Upper lobe of right lung (tissue), 1 donor: ENCODE data around the gene PTPN7. TPM values are rescaled to one million over a fixed set of nuclear protein-coding genes. Genes with fewer than 3 reads are reported as not detected.

Experiments
- ATAC-seq: fragments of 200-7000 bp; cut with Tn5 transposase; one replicate; pipeline ENCODE4 v1.9.1; 2020; ENCODE audit warnings: mild to moderate bottlenecking, moderate library complexity
- DNase-seq: peaks from one replicate; pipeline ENCODE4 v3.0.0-alpha.2; 2020
- H3K27ac ChIP-seq: fragments of 200-600 bp; one replicate; pipeline ENCODE4 v1.8.0; 2022
- H3K27me3 ChIP-seq: fragments of 200-600 bp; one replicate; pipeline ENCODE4 v1.8.0; 2022; ENCODE audit warnings: mild to moderate bottlenecking
- H3K36me3 ChIP-seq: fragments of 200-600 bp; one replicate; pipeline ENCODE4 v1.8.0; 2022
- H3K4me1 ChIP-seq: fragments of 200-600 bp; one replicate; pipeline ENCODE4 v1.8.0; 2022
- H3K4me3 ChIP-seq: fragments of 200-600 bp; one replicate; pipeline ENCODE4 v1.8.0; 2022; ENCODE audit warnings: mild to moderate bottlenecking
- H3K9me3 ChIP-seq: fragments of 200-600 bp; one replicate; pipeline ENCODE4 v1.8.0; 2022
- CTCF ChIP-seq: fragments of 200-600 bp; IDR thresholded peaks from one replicate; pipeline ENCODE4 v1.8.0; 2022; ENCODE audit warnings: antibody characterized with exemption
- intact Hi-C: fragments of 100-400 bp; cut with DNase I; formaldehyde crosslinking; loops from one replicate; pipeline ENCODE4 v1.11.0; 2022
- total RNA-seq: library from RNA; stranded (reverse); fragmentation: NEBNext Ultra II Directional; extraction: Animal tissue kit (Norgen Biotek cat#: 25700); gene quantifications from one replicate; pipeline ENCODE4 v1.2.1, GENCODE V29; 2021
- donor health status: DM: no; HTN: yes; CAD: no; lungs with severe emphysema.

Gene PTPN7
- total RNA-seq, 1 donor from 2014 or later = 7.3 TPM

- DNase-seq = peak; percentile 61
- no peak for ATAC-seq
- no peaks in the 10 kb centered on the region for H3K27me3 ChIP-seq
- no peak overlapping the region for H3K4me3 ChIP-seq
- no peak for TF ChIP-seq CTCF
- no peaks in the 10 kb centered on the region for H3K36me3 ChIP-seq
- H3K4me1 ChIP-seq = peaks cover 10% of the 10 kb centered on the region
- peak overlapping the region; percentile 58 for H3K27ac ChIP-seq
- intact Hi-C loops = no loop called here
- no peaks in the 10 kb centered on the region for H3K9me3 ChIP-seq
Measured at GRCh38 chr1:202162418-202163280, 2.2 kb upstream of the PTPN7 start.

- Histone ChIP-seq H3K27ac (peak overlapping the region; percentile 58), H3K4me3 (no peak overlapping the region), H3K27me3 (no peaks in the 10 kb centered on the region), H3K9me3 (no peaks in the 10 kb centered on the region), H3K36me3 (no peaks in the 10 kb centered on the region), H3K4me1 (peaks cover 8% of the 10 kb centered on the region)
- DNase-seq = peak; percentile 58
- ATAC-seq = peak; percentile 7
- no peak for TF ChIP-seq CTCF
- intact Hi-C loops = no loop called here
Measured at GRCh38 chr1:202162047-202162417, 1.6 kb upstream of the PTPN7 start.

GRCh38 chr1:202161151-202162046, 997 bp upstream of the PTPN7 start:
- TF ChIP-seq CTCF = no peak
- Histone ChIP-seq H3K27me3 (no peaks in the 10 kb centered on the region), H3K4me3 (no peak overlapping the region), H3K27ac (peak overlapping the region; percentile 58), H3K9me3 (no peaks in the 10 kb centered on the region), H3K36me3 (no peaks in the 10 kb centered on the region), H3K4me1 (peaks cover 8% of the 10 kb centered on the region)
- ATAC-seq (peak; percentile 6), DNase-seq (peak; percentile 50)
- intact Hi-C loops = no loop called here

- intact Hi-C loops = no loop called here
- DNase-seq (no peak), ATAC-seq (no peak)
- Histone ChIP-seq H3K4me1 (peaks cover 18% of the 10 kb centered on the region), H3K27me3 (no peaks in the 10 kb centered on the region), H3K36me3 (no peaks in the 10 kb centered on the region), H3K27ac (peak overlapping the region; percentile 80), H3K4me3 (peak overlapping the region; percentile 46), H3K9me3 (no peaks in the 10 kb centered on the region)
- TF ChIP-seq CTCF = no peak
Measured at GRCh38 chr1:202159534-202160371, 649 bp downstream of the PTPN7 start.

GRCh38 chr1:202158810-202159533, 1.4 kb downstream of the PTPN7 start:
- ATAC-seq (no peak), DNase-seq (peak; percentile 59)
- no peak for TF ChIP-seq CTCF
- H3K4me1 ChIP-seq = peaks cover 22% of the 10 kb centered on the region
- H3K27ac ChIP-seq = peak overlapping the region; percentile 17
- H3K27me3 ChIP-seq = no peaks in the 10 kb centered on the region
- intact Hi-C loops = no loop called here
- H3K36me3 ChIP-seq = no peaks in the 10 kb centered on the region
- peak overlapping the region; percentile 46 for H3K4me3 ChIP-seq
- no peaks in the 10 kb centered on the region for H3K9me3 ChIP-seq
